Umbilical cord (tissue), 2 donors: Measurements from ENCODE around the gene PRPF19. TPM values are rescaled to one million over a fixed set of nuclear protein-coding genes. Genes with fewer than 3 reads are reported as not detected.

Experiments used
- DNase-seq: peaks from one replicate; pipeline ENCODE4 v3.0.0-alpha.2; 2015; ENCODE audit warnings: low spot score
- total RNA-seq: library from RNA; depleted of rRNA; stranded (reverse); fragments of >200 nt; gene quantifications from one replicate; pipeline ENCODE4 v1.2.3, GENCODE V29; 2014; ENCODE audit warnings: low replicate concordance; ENCODE audit not compliant: insufficient read depth

The PRPF19 gene
- total RNA-seq, 1 donor from 2014 or later = 51.8 TPM

DNA sequence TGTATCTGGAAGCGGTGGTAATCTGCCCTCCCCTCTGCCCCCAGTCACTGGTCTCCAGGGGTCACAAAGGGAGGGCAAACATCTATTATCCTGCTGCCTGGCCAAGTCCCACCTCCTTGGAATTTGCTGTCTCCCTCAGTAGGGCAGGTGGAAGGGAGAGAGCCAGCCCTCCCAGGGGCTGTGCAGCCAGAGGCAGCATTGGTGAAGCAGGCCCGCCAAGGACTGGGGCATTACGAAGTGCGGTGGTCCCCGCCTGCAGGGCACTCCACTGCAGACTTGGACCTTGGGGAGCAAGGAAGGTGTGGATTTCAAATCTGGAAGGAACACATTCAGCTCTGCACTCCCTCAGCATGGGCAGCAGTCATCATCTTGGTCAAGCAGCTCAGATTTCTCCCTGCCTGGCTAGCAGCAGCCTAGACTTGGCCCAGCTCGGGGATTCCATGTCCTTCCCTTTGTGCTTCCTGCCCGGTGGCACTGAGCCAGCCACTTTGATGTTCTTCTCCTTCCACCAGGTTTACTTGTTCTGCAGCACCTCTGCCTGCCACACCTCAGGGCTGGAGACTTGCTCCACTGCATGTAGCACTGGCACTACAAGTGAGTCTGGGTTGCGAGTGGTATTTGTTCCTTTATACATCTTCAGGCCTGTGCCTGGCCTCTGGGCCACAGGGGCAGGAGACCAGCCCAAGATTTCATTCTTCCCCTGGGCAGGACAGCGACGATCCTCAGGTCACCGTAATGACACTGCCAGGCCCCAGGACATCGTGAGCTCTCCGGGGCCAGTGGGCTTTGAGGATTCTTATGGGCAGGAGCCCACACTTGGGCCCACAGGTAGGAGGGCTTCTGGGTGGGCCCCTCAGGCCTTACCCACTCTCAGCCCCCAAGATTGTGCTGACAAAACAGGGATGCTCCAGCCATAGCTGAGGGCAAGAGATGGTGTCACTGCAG is 31.7 kb downstream of the PRPF19 start:
- no peak for DNase-seq

DNA sequence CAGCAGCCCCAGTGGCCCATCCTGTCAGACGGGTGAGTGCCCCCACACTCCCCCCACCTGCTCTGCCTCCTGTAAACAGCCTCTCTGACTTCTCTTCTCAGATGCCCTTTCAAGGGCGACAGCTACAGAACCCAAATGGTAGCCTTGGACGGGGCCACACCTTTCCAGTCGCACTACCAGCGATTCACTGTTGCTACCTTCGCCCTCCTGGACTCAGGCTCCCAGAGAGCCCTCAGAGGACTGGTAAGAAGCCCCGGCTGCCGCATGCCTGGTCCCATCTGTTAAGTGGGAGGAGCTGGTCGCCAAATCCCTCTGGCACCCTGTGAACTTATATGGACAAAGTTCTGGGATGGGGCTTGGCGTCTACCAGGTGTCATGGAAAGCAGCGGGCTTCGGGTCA is 32.9 kb downstream of the PRPF19 start:
- no peak for DNase-seq

DNA sequence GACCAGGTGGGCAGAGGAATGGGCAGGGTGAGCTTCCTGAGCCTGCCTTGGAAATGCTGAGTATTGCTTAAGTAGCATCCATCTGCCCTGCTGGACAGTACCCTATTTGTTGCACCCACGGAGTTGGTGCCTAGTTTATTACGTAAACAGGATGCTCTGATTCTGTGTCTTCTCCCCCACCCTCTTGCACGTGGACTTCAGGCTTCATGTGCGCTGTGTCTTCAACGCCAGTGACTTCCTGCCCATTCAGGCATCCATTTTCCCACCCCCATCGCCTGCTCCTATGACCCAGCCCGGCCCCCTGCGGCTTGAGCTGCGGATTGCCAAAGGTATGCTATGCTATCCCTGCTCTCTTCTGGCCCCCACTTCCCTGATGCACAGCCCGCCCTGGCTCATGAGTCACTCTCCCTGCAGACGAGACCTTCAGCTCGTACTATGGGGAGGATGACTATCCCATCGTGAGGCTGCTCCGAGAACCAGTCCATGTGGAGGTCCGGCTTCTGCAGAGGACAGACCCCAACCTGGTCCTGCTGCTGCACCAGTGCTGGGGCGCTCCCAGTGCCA is 33.3 kb downstream of the PRPF19 start:
- DNase-seq = peak; percentile 14

DNA sequence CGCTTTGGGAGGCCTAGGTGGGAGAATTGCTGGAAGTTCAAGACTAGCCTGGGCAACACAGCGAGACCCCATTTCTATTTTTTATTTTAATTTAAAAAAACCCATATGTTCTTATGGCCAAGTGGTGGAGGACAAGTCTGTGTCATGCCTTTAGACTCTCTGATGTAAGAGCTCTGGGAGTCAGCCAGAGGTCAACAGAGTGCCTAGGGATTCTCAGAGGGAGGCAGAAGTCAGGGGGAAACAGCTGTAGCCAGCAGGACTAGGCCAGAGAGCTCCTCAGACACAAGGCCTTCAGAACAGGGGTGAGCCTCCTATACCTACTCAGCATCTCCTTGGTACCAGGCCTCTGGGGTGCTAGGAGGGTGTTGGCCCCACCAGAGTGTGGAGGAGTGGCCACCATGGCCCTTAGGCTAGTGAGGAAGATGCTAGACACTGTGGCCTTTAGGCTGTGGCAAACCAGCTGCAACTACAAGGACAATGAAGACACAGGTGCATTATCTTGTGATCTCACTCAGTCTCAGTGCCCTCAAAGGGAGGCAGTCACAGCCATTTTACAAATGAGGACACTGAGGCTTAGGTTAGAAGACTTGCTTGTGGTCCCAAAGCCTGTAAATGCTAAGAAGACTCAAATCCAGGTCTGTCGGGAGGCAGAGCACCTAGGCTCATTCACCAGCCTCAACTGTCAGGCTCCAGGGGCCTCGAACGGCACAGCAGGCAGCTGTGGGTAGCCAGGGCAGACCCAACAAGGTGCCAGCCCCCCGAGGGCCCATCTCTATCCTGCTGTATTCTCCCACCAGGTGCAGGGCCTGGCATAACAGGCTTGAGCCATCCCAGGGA is 34.0 kb downstream of the PRPF19 start:
- DNase-seq = peak; percentile 47

DNA sequence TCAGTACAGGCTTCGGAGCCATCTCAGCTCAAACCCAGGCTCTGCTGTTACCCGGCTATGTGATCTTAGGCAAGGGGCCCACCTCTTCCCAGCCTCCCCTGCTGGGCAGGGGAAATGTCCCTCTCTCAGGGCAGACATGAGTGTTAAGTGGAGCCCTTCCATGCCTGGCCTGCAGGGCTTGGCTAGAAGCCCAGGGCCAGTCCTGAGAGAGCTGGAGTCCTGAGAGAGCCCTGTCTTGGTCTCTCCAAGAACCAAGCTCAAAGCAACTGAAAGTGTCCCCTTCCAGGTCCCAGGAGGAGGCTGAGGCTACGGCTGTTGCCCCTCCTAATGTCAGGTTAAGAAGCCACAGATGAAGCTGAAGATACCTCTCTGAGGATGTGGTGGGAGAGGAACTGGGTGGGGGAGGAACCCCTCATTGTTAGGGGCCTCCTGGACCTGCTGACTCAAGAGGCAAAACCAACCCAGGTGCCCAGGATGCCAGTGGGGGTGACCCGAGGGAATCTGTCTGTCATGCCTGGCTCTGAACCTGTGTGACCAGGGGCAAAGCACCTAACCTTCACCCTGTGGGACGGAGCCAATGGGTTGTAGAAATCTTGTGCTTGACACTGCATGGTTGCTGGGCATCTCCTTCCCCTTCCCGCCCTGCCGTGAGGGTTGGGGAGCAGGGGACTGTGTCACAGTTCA is 34.9 kb downstream of the PRPF19 start:
- no peak for DNase-seq

DNA sequence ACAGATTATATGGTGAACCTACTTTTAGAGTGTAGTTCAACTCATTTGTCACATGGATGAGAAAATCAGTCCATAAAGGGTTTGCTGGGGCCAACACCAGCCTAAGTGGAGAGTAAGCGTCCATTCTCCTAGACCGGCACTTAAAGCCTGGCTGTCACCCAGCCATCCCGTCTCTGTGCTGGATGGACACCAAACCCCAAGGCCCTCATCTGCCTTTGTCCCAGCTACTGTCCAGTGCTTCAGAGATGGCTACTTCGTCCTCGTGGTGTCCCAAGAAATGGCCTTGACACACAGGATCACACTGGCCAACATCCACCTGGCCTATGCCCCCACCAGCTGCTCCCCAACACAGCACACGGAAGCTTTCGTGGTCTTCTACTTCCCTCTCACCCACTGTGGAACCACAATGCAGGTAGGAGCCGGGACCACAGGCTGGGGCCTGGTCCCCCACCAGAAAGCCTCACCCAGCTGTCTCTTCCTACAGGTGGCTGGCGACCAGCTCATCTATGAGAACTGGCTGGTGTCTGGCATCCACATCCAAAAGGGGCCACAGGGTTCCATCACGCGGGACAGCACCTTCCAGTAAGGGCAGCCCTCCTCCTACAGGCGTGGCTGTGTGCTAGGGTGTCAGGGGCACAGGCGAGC is 35.5 kb downstream of the PRPF19 start:
- DNase-seq = no peak

DNA sequence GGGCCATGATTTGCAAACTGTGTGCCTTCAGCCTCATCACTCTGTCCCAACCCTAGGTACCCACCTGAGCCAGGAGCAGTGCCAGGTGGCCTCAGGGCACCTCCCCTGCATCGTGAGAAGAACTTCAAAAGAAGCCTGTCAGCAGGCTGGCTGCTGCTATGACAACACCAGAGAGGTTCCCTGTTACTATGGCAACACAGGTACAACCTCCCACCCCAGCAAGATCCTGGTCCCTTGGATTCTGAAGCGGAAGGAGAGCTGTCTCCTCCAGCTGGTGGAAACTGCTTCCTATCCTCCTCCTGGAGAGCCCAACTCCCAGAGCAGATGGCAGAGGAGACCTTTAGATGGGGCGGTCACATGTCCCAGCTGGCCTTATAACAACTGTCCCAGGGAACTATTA is 36.1 kb downstream of the PRPF19 start:
- no peak for DNase-seq

DNA sequence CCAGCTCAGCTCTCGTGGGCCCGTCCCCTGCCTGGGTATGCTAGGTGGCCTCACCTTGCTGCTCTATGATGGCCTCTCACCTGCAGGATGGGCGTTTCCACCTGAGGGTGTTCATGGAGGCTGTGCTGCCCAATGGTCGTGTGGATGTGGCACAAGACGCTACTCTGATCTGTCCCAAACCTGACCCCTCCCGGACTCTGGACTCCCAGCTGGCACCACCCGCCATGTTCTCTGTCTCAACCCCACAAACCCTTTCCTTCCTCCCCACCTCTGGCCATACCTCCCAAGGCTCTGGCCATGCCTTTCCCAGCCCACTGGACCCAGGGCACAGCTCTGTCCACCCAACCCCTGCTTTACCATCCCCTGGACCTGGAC is 36.9 kb downstream of the PRPF19 start:
- DNase-seq = no peak

DNA sequence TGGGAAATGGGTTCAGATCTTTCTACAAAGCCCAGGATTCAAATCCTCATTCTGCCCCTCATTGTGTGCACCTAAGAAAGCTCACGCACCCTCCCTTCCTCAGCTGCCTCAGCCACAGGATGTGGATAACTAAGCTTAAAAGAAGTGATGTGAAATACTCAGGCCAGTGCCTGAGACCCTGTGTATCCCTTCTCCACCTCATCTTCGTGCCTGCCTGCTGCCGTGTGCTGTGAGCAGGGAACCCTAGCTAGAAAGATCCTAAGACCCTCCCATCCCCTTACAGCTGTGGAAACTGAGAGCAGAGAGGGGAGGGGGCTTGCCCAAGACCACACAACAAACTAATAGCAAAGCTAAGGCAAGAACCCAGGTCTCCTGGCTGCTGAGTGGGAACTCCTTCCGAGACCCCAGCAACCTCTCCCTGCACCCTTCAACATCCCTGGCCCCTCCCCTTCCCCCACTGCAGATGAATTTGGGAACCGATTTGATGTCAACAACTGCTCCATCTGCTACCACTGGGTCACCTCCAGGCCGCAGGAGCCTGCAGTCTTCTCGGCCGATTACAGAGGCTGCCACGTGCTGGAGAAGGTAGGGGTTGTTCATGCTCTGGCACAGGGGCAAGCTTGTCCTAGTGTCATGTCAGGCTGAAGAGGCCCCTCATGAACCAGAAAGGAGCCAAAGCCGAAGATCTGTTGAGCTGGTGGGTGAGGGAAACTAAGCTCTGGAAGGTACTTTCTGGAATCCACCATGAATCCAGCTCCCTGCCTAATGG is 37.5 kb downstream of the PRPF19 start:
- DNase-seq = no peak

DNA sequence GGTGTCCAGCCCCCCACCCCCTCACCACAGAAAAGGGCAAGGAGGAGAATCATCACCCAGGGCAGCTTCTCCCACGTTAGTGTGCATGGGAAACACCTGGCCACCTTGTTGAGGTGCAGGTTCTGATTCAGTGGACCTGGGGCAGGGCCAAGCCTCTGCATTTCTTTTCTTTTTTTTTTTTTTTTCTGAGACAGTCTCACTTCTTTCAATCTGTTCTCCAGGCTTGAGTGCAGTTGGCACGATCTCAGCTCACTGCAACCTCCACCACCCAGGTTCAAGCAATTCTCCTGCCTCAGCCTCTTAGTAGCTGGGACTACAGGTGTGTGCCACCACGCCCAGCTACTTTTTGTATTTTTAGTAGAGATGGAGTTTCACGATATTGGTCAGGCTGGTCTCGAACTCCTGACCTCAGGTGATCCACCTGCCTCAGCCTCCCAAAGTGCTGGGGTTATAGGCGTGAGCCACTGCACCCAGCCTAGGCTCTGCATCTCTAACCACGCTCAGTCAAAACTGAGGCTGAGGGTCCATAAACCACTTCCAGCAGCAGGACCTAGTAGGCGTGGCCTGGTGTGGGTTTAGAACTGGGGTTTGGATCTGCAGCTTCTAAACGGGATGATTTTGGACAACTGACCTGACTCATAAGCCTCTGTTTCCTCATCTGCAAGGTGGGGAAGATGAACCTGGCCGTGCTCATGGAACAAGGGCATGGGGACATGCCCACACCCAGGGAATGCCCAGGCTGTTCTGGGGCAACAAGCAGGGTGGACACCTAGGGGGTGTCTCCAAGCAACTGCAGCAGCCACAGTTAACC is 38.3 kb downstream of the PRPF19 start:
- DNase-seq = no peak

DNA sequence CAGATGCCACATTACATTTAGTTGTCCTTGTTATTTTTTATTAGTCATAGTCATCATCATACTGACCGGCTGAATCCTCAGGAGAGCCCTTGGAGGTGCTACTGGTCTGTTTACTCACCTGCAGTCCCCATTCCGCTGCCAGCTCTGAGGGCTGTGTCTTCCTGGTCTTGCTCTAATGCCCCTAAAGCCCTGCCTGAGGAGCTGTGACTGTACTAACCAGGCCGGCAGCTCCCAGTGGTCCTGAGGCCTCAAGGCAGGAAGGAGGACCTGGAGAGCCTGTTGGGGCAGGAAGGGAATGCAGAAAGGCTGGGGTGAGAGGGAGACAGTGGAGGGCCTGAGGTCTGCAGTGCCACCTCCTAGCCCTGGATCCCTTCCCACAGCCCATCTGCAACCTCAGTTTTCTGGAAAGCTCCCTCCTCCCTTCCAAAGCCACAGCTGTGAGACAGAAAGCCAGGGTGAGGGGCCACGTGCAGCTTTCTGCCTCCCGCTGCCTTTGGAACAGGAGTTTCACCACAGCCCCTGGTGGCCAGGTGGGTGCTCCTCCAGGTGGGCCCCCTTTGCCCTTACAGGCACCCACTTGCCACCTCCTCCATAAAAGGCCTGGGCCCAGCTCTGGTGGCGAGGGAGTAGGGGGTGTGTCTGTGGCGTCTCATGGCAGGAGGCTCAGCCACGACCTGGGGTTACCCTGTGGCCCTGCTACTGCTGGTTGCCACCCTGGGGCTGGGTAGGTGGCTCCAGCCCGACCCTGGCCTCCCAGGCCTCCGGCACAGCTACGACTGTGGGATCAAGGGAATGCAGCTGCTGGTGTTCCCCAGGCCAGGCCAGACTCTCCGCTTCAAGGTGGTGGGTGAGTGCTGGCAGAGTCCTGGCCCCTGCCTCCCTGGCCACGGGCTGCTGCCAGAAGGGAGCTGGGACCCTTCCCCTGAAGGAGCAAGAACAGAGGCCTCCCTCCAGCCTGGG is 39.2 kb downstream of the PRPF19 start, which contains the start of gene ZP1:
Gene ZP1, plus strand, starts transcription at position 632 of the 960 bp plus-strand sequence. Its CDS starts 20 bp downstream, at position 652.
- DNase-seq = no peak

DNA sequence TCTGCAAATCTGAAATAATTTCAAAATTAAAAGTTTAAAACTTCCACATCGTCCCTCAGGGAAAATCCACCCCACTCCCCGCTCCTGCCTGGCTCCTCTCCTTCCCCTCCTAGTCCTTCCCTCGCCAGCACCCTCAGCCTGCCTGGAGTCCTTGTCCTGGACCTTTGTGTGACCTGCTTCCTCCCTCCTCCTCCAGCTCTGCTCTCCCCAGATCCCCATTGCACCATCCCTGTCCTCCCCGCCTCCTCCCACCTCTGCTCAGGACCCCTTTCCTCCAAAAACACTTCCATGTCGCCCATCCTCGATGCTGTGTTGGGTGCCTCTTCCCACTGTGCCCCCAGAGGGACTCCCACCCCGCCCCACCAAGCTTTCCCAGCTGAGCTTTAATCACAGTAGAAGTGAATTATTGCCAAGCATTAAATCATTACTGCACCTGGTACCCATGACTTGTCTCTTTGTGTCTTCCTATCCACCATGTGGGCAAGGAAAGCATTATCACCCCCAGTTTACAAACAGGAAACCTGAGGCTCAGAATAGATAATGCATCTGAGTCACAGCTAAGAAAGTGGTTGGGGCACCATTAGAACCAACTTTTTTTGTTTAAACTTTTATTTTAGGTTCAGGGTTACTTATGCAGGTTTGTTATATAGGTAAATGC is 41.4 kb downstream of the PRPF19 start:
- DNase-seq = no peak

DNA sequence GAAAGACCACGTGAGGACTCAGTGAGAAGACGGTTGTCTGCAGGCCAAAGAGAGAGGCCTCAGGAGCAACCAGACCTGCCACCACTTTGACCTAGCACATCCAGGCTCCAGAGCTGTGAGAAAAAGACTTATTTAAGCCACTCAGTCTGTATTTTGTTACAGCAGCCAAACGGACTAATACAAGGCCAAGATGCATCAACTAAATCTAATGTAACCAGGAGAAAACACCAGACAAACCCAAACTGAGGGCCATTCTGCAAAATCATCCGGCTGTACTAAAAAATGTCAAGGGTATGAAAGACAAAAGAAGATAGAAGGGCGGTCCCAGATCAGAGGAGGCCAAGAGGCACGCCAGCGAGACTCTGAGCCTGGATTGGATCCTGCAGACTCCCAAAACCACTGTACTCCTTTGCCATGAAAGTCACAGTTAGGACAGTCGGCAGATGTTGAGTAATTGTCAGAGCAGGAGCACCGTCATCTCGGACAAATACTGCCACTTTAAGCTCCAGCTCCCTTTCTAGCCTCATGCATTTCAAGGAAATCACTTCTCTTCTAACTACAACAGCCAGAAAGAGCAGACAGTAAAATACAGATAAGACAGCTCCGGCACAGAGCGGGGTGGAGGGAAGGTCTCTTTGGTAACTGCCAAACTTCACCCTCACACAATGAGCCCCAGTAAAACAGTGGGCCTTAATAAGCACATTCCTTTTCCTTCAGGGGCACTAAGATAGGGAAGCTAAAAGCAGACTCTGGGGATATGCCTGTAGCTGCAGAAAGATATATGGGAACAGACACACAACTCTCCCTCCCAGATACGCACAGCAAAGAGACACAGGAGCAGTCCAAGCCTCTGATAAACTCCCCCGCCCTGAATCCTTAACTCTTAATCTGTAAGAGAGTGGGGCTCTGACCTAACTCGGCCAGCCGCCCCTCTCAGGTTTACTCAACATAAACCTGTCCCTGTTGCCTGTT is 42.5 kb downstream of the PRPF19 start:
- peak; percentile 52 for DNase-seq

DNA sequence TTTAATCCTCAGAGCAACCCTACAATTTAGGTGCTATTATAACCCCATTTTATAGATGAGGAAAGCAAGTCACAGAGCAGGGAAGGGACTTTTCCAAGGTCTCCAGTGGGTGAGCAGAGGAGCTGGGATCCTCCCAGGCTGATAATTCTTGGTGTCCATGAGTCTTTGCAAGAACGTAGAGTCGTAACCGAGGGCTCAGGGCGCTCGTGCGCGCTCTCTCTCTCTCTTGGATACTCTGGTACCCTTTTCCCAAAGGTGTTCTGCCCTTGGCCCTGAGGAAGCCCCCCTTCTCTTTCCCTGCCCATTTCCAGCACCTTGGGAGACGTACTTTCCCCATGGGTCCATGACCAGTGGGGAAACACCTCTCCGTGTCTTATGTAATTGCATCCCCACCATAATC is 44.2 kb downstream of the PRPF19 start:
- DNase-seq = no peak

DNA sequence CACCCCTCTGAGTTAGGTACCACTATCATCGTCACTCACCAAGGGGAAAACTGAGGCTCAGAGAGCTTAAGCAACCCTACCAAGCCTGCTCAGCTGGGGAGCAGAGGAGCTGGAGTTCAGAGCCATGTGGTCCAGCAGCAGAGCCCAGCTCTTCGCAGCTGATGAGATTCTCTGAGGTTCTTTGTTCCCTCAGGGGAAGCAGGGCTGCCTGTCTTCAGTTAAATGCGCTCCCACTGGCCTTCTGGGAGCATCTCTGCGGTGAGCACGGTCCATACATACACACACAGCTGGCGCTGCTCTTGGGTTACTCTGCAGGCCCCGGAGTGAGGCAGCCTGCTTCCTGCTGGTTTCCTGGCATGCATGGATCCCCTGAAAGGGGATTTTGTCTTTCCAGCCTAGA is 45.4 kb downstream of the PRPF19 start:
- DNase-seq = no peak

DNA sequence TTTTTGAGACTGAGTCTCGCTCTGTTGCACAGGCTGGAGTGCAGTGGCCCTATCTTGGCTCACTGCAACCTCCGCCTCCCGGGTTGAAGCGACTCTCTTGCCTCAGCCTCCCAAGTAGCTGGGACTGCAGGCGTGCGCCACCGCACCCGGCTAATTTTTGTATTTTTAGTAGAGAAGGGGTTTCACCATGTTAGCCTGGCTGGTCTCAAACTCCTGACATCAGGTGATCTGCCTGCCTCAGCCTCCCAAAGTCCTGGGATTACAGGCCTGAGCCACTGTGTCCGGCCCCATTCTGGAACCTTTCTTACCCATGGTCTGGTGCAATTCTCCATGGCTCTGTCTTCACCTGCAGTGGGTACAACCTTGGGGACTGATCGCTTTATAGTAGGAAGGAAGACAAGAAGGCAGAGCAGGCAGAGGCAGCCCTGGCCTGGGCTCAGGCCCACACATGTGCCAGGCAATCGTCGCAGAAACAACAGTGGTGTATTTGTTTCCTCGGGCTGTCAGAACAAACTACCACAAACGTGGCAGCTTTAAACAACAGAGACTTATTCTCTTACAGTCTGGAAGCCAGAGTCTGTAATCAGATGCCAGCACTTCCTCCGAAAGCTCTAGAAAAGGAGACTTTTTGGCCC is 46.7 kb downstream of the PRPF19 start:
- DNase-seq = no peak
